Measurements from ENCODE around the gene BMP8A. TPM values are rescaled to one million over a fixed set of nuclear protein-coding genes. Genes with fewer than 3 reads are reported as not detected.
A peak's percentile ranks its signal among the peaks of the same experiment; 100 is the strongest.
"Not testable (repeated sequence)": the region's sequence is repeated elsewhere in the genome, so short reads cannot be mapped to it uniquely, and the experiment has no call there.

The BMP8A gene, protein sequence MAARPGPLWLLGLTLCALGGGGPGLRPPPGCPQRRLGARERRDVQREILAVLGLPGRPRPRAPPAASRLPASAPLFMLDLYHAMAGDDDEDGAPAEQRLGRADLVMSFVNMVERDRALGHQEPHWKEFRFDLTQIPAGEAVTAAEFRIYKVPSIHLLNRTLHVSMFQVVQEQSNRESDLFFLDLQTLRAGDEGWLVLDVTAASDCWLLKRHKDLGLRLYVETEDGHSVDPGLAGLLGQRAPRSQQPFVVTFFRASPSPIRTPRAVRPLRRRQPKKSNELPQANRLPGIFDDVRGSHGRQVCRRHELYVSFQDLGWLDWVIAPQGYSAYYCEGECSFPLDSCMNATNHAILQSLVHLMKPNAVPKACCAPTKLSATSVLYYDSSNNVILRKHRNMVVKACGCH
- total RNA-seq = 10 to 100 TPM in 1 of 4 donors, 1 to 10 TPM in 2, not detected in 1; 1.2 to 18.0 (median 3.6) TPM

GRCh38 chr1:39491146-39491921 lies at the start of gene BMP8A:
Gene BMP8A (plus strand): TSS chr1:39491636. CDS start chr1:39491992, 356 bp downstream.
- Histone ChIP-seq H3K36me3 (peaks cover 0 to 15% (median 0%) of the 10 kb centered on the region in 3 donors), H3K27ac (peak within 1 kb of the TSS in 2 of 4 donors; percentile 30 to 52), H3K4me1 (peaks cover 0 to 14% (median 6%) of the 10 kb centered on the region in 4 donors), H3K9me3 (no peaks in the 10 kb centered on the region), H3K27me3 (peaks cover 0 to 7% of the 10 kb centered on the region in 2 donors), H3K4me3 (peak within 1 kb of the TSS; percentile 54 to 67 (median 65))
- peak; percentile 75 to 88 (median 81) for DNase-seq
- TF ChIP-seq CTCF (IDR thresholded peaks at IDR 0.05) (no peak), POLR2A (IDR thresholded peaks at IDR 0.05) (no peak)

- H3K27ac ChIP-seq = no peak overlapping the region
- H3K4me1 ChIP-seq = no peaks in the 10 kb centered on the region
- H3K9me3 ChIP-seq = no peaks in the 10 kb centered on the region
- peaks cover 0 to 98% (median 0%) of the 10 kb centered on the region in 3 donors for H3K36me3 ChIP-seq
- no peak for TF ChIP-seq POLR2A (IDR thresholded peaks at IDR 0.05)
- no peak for TF ChIP-seq CTCF (IDR thresholded peaks at IDR 0.05)
- no peak overlapping the region for H3K4me3 ChIP-seq
- H3K27me3 ChIP-seq = no peaks in the 10 kb centered on the region
- DNase-seq = no peak
Observed at GRCh38 chr1:39441797-39442196, 49.6 kb upstream of the BMP8A start.

DNA sequence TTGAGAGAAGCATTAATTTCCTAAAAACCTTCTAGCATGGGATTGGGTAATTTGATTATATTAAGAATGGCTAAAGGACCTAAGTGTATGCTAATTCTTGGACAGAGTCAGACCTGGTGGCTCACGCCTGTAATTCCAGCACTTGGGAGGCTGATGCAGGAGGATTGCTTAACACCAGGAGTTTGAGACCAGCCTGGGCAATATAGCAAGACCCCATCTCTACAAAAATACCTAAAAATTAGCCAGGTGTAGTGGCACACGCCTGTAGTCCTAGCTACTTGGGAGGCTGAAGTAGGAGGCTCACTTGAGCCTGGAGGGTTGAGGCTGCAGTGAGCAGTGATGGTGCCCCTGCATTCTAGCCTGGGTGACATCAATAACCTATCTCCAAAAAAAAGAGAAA lies 45.9 kb upstream of the BMP8A start:
- H3K9me3 ChIP-seq = no peaks in the 10 kb centered on the region
- no peak for TF ChIP-seq CTCF (IDR thresholded peaks at IDR 0.05)
- TF ChIP-seq POLR2A (IDR thresholded peaks at IDR 0.05) = no peak
- peaks cover 0 to 98% (median 8%) of the 10 kb centered on the region in 3 donors for H3K36me3 ChIP-seq
- no peak overlapping the region for H3K4me3 ChIP-seq
- no peak overlapping the region for H3K27ac ChIP-seq
- no peak for DNase-seq
- H3K4me1 ChIP-seq = no peaks in the 10 kb centered on the region
- no peaks in the 10 kb centered on the region for H3K27me3 ChIP-seq

DNA sequence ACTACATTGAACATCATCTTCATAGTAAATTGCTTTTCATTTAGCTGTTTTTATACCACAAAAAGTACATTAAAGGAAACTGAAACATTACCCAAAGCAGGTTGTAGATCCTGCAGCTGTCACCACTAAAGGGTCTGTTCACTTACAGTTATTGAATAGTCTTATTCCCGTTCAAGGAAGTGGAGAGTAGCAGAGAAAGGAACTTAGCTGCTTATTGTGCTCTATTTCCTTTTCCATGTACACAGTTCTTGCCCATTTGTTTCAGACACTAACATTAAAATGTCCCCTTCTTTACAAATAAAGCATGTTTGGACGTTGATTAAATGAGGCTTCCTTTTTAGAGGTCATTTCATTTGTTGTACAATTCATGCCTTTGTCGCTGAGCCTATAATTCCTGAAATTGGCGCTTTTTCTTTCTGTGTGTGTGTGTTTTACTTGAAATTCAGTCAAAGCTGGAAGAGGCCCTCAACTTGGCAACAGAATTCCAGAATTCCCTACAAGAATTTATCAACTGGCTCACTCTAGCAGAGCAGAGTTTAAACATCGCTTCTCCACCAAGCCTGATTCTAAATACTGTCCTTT lies 44.4 kb upstream of the BMP8A start:
- Histone ChIP-seq H3K4me1 (no peaks in the 10 kb centered on the region), H3K9me3 (no peaks in the 10 kb centered on the region), H3K27ac (no peak overlapping the region), H3K4me3 (no peak overlapping the region), H3K27me3 (no peaks in the 10 kb centered on the region), H3K36me3 (peaks cover 0 to 98% (median 8%) of the 10 kb centered on the region in 3 donors)
- DNase-seq = no peak
- TF ChIP-seq CTCF (IDR thresholded peaks at IDR 0.05) (no peak), POLR2A (IDR thresholded peaks at IDR 0.05) (no peak)

GRCh38 chr1:39450041-39450440 lies 41.4 kb upstream of the BMP8A start:
- H3K27ac ChIP-seq, H3K9me3 ChIP-seq, DNase-seq, H3K4me3 ChIP-seq, H3K27me3 ChIP-seq, H3K4me1 ChIP-seq: not testable (repeated sequence)
- H3K36me3 ChIP-seq = peaks cover 0 to 98% (median 8%) of the 10 kb centered on the region in 3 donors

All from Peyer's patch (tissue), 4 donors.